OCI-LY7 (cell line): ENCODE results near the gene APC. TPM values are rescaled to one million over a fixed set of nuclear protein-coding genes. Genes with fewer than 3 reads are reported as not detected.

ENCODE experiments used
- BruUV-seq: library from RNA; stranded (reverse); fragments of 400-500 nt; replicated peaks from 2 replicates; lab custom pipeline; 2021; lab: Mats Ljungman, UMichigan
- CTCF ChIA-PET: fragments of 300-600 bp; sonication (Branson Sonifier 250); formaldehyde crosslinking; loops from one replicate; lab custom pipeline; 2022; ENCODE audit warnings: antibody characterized with exemption; ENCODE audit not compliant: unreplicated experiment; lab: Charles Lee
- POLR2A ChIA-PET: fragments of 300-600 bp; sonication (Branson Sonifier 250); formaldehyde crosslinking; loops from one replicate; lab custom pipeline; 2022; ENCODE audit warnings: antibody characterized with exemption; lab: Charles Lee
- DNase-seq: peaks from one replicate; pipeline ENCODE4 v3.0.0-alpha.2; 2015; ENCODE audit warnings: low spot score
- H2AFZ ChIP-seq: fragments of 200-600 bp; sonication (generic), shearing (Covaris generic); 2 replicates; pipeline ENCODE4 v1.6.1; 2014; ENCODE audit warnings: mild to moderate bottlenecking, antibody characterized with exemption, low read length, moderate library complexity
- H3K27ac ChIP-seq: fragments of 200-600 bp; sonication (generic); 2 replicates; pipeline ENCODE4 v1.5.1; 2014; ENCODE audit warnings: mixed run types, low read depth, mild to moderate bottlenecking, moderate library complexity, low read length, inconsistent platforms; ENCODE audit not compliant: poor library complexity, severe bottlenecking
- H3K36me3 ChIP-seq: fragments of 200-600 bp; sonication (generic); 2 replicates; pipeline ENCODE4 v1.6.1; 2014; ENCODE audit warnings: mild to moderate bottlenecking, antibody characterized with exemption, low read length, moderate library complexity, mixed read lengths; ENCODE audit not compliant: insufficient read depth
- H3K4me1 ChIP-seq: fragments of 200-600 bp; sonication (generic); 2 replicates; pipeline ENCODE4 v1.5.1; 2014; ENCODE audit warnings: mild to moderate bottlenecking, low read length; ENCODE audit not compliant: insufficient read depth, poor library complexity, severe bottlenecking
- H3K4me2 ChIP-seq: fragments of 200-600 bp; sonication (generic); 2 replicates; pipeline ENCODE4 v1.6.1; 2014; ENCODE audit warnings: mild to moderate bottlenecking, low read length
- H3K4me3 ChIP-seq: fragments of 200-600 bp; sonication (generic); 2 replicates; pipeline ENCODE4 v1.5.1; 2014; ENCODE audit warnings: mild to moderate bottlenecking, low read depth, low read length; ENCODE audit not compliant: poor library complexity, severe bottlenecking
- H3K79me2 ChIP-seq: fragments of 200-600 bp; sonication (generic); 2 replicates; pipeline ENCODE4 v1.6.1; 2016; ENCODE audit warnings: low read depth, mild to moderate bottlenecking, low read length, moderate library complexity, mixed read lengths; ENCODE audit not compliant: insufficient read depth
- H3K9me2 ChIP-seq: fragments of 200-600 bp; sonication (generic); 2 replicates; pipeline ENCODE4 v1.6.1; 2016; ENCODE audit warnings: mild to moderate bottlenecking, low read length, mixed read lengths; ENCODE audit not compliant: insufficient read depth
- H3K9me3 ChIP-seq: fragments of 200-600 bp; sonication (generic); 2 replicates; pipeline ENCODE4 v1.6.1; 2014; ENCODE audit warnings: mild to moderate bottlenecking, mixed run types, low read length, mixed read lengths
- H4K20me1 ChIP-seq: fragments of 200-600 bp; sonication (generic); 2 replicates; pipeline ENCODE4 v1.6.1; 2014; ENCODE audit warnings: mild to moderate bottlenecking, antibody characterized with exemption, low read length, moderate library complexity, mixed read lengths; ENCODE audit not compliant: insufficient read depth
- CTCF ChIP-seq: fragments of 200-600 bp; sonication (generic); conservative IDR thresholded peaks from 2 replicates; pipeline ENCODE4 v1.5.1; 2014; ENCODE audit warnings: mild to moderate bottlenecking, antibody characterized with exemption, low read length, moderate library complexity, mixed read lengths
- EZH2phosphoT487 ChIP-seq: fragments of 200-600 bp; sonication (generic); IDR thresholded peaks from 2 replicates; pipeline ENCODE4 v1.6.1; 2018; ENCODE audit warnings: low read depth, borderline replicate concordance, mild to moderate bottlenecking, mixed run types, antibody characterized with exemption, low read length, moderate library complexity, mixed read lengths
- intact Hi-C: fragments of 100-400 bp; cut with micrococcal nuclease; formaldehyde crosslinking; loops from one replicate; pipeline ENCODE4 v1.10.0; 2022; ENCODE audit not compliant: unreplicated experiment
- total RNA-seq, 2 experiments: library from RNA; depleted of rRNA in 1 of 2; stranded (reverse); fragments of >200 nt in 1 of 2; shearing (Covaris generic) in 1 of 2; gene quantifications; 2 replicates each; pipeline ENCODE4 v1.2.3, GENCODE V29; 2014 to 2022

Gene APC
- total RNA-seq, 2 experiments from 2014 or later = 33.1 to 34.8 TPM

DNA sequence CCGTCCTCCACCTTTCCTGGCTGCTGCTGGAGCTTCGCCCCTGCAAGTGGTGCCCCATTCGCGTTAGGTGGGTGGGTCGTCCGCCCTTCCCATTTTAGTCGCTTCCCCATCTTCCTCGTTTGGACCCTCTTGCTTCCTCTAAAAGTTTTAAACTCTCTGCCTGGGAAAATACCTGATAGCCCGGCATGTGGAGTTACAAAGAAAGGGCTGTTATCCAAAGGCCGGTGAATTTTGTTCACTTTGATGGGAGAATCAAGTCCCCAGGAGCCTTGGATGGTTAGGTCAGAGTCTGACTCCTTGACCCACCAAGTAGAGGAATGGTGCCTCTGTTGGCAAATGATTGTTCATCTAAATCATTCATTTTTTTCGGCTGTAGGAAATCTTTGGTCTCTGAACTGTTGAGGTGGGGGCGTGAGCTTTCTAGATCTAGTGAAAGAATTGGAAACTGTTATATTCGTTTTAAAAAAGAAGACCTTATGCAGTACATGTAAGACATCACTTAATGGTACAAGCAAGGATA is 29.5 kb upstream of the APC start:
- Histone ChIP-seq H3K27ac (peak overlapping the region; percentile 64), H4K20me1 (no peaks in the 10 kb centered on the region), H3K9me2 (no peaks in the 10 kb centered on the region), H3K4me3 (peak overlapping the region; percentile 90), H3K4me1 (peaks cover 27% of the 10 kb centered on the region), H3K79me2 (peaks cover 18% of the 10 kb centered on the region; the same call in 1 of the 2 replicates), H3K36me3 (peaks cover 8% of the 10 kb centered on the region; the same call in 1 of the 2 replicates), H3K4me2 (peak overlapping the region; percentile 78), H2AFZ (peak overlapping the region; percentile 98), H3K9me3 (no peaks in the 10 kb centered on the region)
- TF ChIP-seq CTCF (no peak), EZH2phosphoT487 (no peak)
- no TSS peak for BruUV-seq
- CTCF ChIA-PET = interaction anchor here (1.3 kb wide), 1 partner anchor 210 kb away, joined by 3 read pairs; no protein-coding TSS in a partner anchor
- intact Hi-C loops = no loop called here
- POLR2A ChIA-PET = interaction anchor here (0.5 to 3.8 kb wide), 14 partner anchors 10 to 268 kb away, joined by 3 to 31 read pairs (median 4); partner anchors contain the start of gene DCP2
- DNase-seq = peak; percentile 30

DNA sequence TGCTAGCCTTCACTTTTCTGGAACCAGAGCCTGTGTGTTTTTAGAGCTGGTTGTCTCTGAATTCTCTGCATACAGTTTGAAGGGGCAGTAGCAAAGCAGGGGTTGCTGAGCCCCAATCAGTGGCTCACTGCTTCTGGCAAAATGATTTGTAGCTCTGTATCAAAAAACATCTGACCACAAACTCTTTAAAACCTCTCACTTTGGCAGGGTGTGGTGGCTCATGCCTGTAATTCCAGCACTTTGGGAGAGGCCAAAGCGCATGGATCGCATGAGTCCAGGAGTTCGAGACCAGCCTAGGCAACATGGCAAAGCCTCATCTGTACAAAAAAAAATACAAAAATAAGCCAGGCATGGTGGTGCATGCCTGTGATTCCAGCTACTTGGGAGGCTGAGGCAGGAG is 28.3 kb upstream of the APC start:
- peaks cover 8% of the 10 kb centered on the region; the same call in 1 of the 2 replicates for H3K36me3 ChIP-seq
- no peak overlapping the region for H2AFZ ChIP-seq
- POLR2A ChIA-PET = interaction anchor here (0.6 to 3.8 kb wide), 7 partner anchors 10 to 549 kb away, joined by 3 to 31 read pairs (median 5); no protein-coding TSS in a partner anchor
- H3K4me2 ChIP-seq = peak overlapping the region; percentile 78
- no peaks in the 10 kb centered on the region for H3K9me3 ChIP-seq
- no TSS peak for BruUV-seq
- H3K79me2 ChIP-seq = peaks cover 21% of the 10 kb centered on the region; the same call in 1 of the 2 replicates
- CTCF ChIA-PET = interaction anchor here (1.3 kb wide), 1 partner anchor 209 kb away, joined by 3 read pairs; no protein-coding TSS in a partner anchor
- no peaks in the 10 kb centered on the region for H4K20me1 ChIP-seq
- peaks cover 27% of the 10 kb centered on the region for H3K4me1 ChIP-seq
- DNase-seq = no peak
- intact Hi-C loops = no loop called here
- H3K4me3 ChIP-seq = peak overlapping the region; percentile 90
- H3K9me2 ChIP-seq = no peaks in the 10 kb centered on the region
- no peak overlapping the region for H3K27ac ChIP-seq
- TF ChIP-seq CTCF (no peak), EZH2phosphoT487 (no peak)

- H3K79me2 ChIP-seq = peaks cover 34% of the 10 kb centered on the region; the same call in 1 of the 2 replicates
- no peak for DNase-seq
- ChIA-PET CTCF (no interaction called here), POLR2A (interaction anchor here (0.6 to 3.8 kb wide), 4 partner anchors 13 to 103 kb away, joined by 3 to 31 read pairs (median 4); no protein-coding TSS in a partner anchor)
- BruUV-seq = no TSS peak
- H2AFZ ChIP-seq = no peak overlapping the region
- H3K9me2 ChIP-seq = no peaks in the 10 kb centered on the region
- no peak overlapping the region for H3K27ac ChIP-seq
- no peak overlapping the region for H3K4me3 ChIP-seq
- H3K4me1 ChIP-seq = peaks cover 27% of the 10 kb centered on the region
- H3K4me2 ChIP-seq = no peak overlapping the region
- peaks cover 8% of the 10 kb centered on the region; the same call in 1 of the 2 replicates for H3K36me3 ChIP-seq
- H4K20me1 ChIP-seq = no peaks in the 10 kb centered on the region
- H3K9me3 ChIP-seq = no peaks in the 10 kb centered on the region
- TF ChIP-seq CTCF = no peak; the same call in 1 of the 2 replicates
- no peak for TF ChIP-seq EZH2phosphoT487
- intact Hi-C loops = no loop called here
Observed at GRCh38 chr5:112710896-112711295, 26.8 kb upstream of the APC start.
